Type B pancreatic cell (in vitro differentiated cells): ENCODE data around the gene ACSS1. TPM values are rescaled to one million over a fixed set of nuclear protein-coding genes. Genes with fewer than 3 reads are reported as not detected.
A peak's percentile ranks its signal among the peaks of the same experiment; 100 is the strongest.

Source experiments
- DNase-seq: peaks from one replicate; pipeline ENCODE4 v3.0.0; 2021; ENCODE audit warnings: mixed read lengths; ENCODE audit not compliant: unreplicated experiment; ENCODE audit errors: extremely low spot score
- H3K27ac Mint-ChIP-seq: 2 replicates; pipeline ENCODE4 v1.8.0; 2021; ENCODE audit warnings: mild to moderate bottlenecking, mixed read lengths
- H3K27me3 Mint-ChIP-seq: 2 replicates; pipeline ENCODE4 v1.8.0; 2021; ENCODE audit warnings: mixed read lengths
- H3K36me3 Mint-ChIP-seq: 2 replicates; pipeline ENCODE4 v1.8.0; 2021; ENCODE audit warnings: mixed read lengths
- H3K4me1 Mint-ChIP-seq: one replicate; pipeline ENCODE4 v1.8.0; 2021; ENCODE audit warnings: mixed read lengths; ENCODE audit not compliant: unreplicated experiment
- H3K4me3 Mint-ChIP-seq: 2 replicates; pipeline ENCODE4 v1.8.0; 2021; ENCODE audit warnings: mild to moderate bottlenecking, mixed read lengths
- H3K9me3 Mint-ChIP-seq: 2 replicates; pipeline ENCODE4 v1.8.0; 2021; ENCODE audit warnings: mixed read lengths
- CTCF ChIP-seq: fragments of 200-600 bp; sonication (generic); conservative IDR thresholded peaks from 2 replicates; pipeline ENCODE4 v1.5.0; 2021; ENCODE audit warnings: antibody characterized with exemption, mild to moderate bottlenecking
- total RNA-seq: library from RNA; stranded (reverse); gene quantifications from 2 replicates; pipeline ENCODE4 v1.2.1, GENCODE V29; 2021; ENCODE audit warnings: low replicate concordance

The ACSS1 gene
- total RNA-seq, 1 donor from 2014 or later, result 27.5 TPM

- no peak overlapping the region for H3K4me3 Mint-ChIP-seq
- no peak for TF ChIP-seq CTCF
- H3K4me1 Mint-ChIP-seq, result no peaks in the 10 kb centered on the region
- H3K27me3 Mint-ChIP-seq, result no peaks in the 10 kb centered on the region
- H3K9me3 Mint-ChIP-seq, result no peaks in the 10 kb centered on the region
- H3K27ac Mint-ChIP-seq, result no peak overlapping the region
- DNase-seq, result peak; percentile 51
- peaks cover 25% of the 10 kb centered on the region for H3K36me3 Mint-ChIP-seq
These were observed 94.0 kb downstream of the ACSS1 start for GRCh38 chr20:24963672-24964505.

GRCh38 chr20:24962510-24962909, 95.4 kb downstream of the ACSS1 start:
- DNase-seq, result peak; percentile 11
- TF ChIP-seq CTCF, result no peak
- Mint-ChIP-seq H3K9me3 (no peaks in the 10 kb centered on the region), H3K27me3 (no peaks in the 10 kb centered on the region), H3K4me3 (no peak overlapping the region), H3K36me3 (peaks cover 19% of the 10 kb centered on the region), H3K4me1 (no peaks in the 10 kb centered on the region), H3K27ac (no peak overlapping the region)

DNA sequence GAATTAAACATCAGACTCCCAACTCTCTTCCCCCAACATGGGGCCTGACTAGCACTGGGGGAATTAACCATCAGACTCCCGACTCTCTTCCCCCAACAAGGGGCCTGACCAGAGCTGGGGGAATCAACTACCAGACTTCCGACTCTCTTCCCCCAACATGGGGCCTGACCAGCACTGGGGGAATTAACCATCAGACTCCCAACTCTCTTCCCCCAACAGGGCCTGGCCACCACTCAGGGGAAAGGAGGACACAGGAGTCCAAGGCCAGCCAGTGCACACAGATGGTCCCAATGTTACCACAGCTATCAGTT, 95.8 kb downstream of the ACSS1 start:
- Mint-ChIP-seq H3K27ac (no peak overlapping the region), H3K27me3 (no peaks in the 10 kb centered on the region), H3K4me3 (no peak overlapping the region), H3K4me1 (no peaks in the 10 kb centered on the region), H3K36me3 (peaks cover 15% of the 10 kb centered on the region), H3K9me3 (no peaks in the 10 kb centered on the region)
- no peak for TF ChIP-seq CTCF
- DNase-seq, result no peak

GRCh38 chr20:24961384-24962181, 96.4 kb downstream of the ACSS1 start:
- H3K4me3 Mint-ChIP-seq, result no peak overlapping the region
- H3K9me3 Mint-ChIP-seq, result no peaks in the 10 kb centered on the region
- H3K4me1 Mint-ChIP-seq, result no peaks in the 10 kb centered on the region
- no peak overlapping the region for H3K27ac Mint-ChIP-seq
- peaks cover 15% of the 10 kb centered on the region for H3K36me3 Mint-ChIP-seq
- no peak for TF ChIP-seq CTCF
- H3K27me3 Mint-ChIP-seq, result no peaks in the 10 kb centered on the region
- peak; percentile 32 for DNase-seq

- Mint-ChIP-seq H3K4me1 (no peaks in the 10 kb centered on the region), H3K27ac (no peak overlapping the region), H3K4me3 (no peak overlapping the region), H3K27me3 (no peaks in the 10 kb centered on the region), H3K36me3 (peaks cover 15% of the 10 kb centered on the region), H3K9me3 (no peaks in the 10 kb centered on the region)
- TF ChIP-seq CTCF, result no peak
- no peak for DNase-seq
These were observed 97.1 kb downstream of the ACSS1 start for GRCh38 chr20:24960861-24961260.
